Brain microvascular endothelial cell (primary cell): Measurements from ENCODE around the gene LSP1.

Experiments
- DNase-seq: peaks from one replicate; pipeline ENCODE4 v3.0.0-alpha.2; 2020
- H3K27ac ChIP-seq: fragments of 250-450 bp; sonication (Bioruptor Pico); 2 replicates; pipeline ENCODE4 v1.5.1; 2020; ENCODE audit warnings: mild to moderate bottlenecking, moderate library complexity
- H3K27me3 ChIP-seq: fragments of 250-450 bp; sonication (Bioruptor Pico); replicated peaks from 2 replicates; pipeline ENCODE4 v1.5.1; 2020; ENCODE audit warnings: mild to moderate bottlenecking
- H3K36me3 ChIP-seq: fragments of 250-450 bp; sonication (Bioruptor Pico); replicated peaks from 2 replicates; pipeline ENCODE4 v1.5.1; 2020; ENCODE audit warnings: mild to moderate bottlenecking
- H3K4me3 ChIP-seq: 2 replicates; pipeline ENCODE4 v1.5.1; 2011; ENCODE audit warnings: low read depth, mild to moderate bottlenecking, control low read depth, low read length, moderate library complexity
- CTCF ChIP-seq: IDR thresholded peaks from 2 replicates; pipeline ENCODE4 v1.5.1; 2011; ENCODE audit warnings: low read depth, mild to moderate bottlenecking, moderate library complexity, low read length, control low read depth, inconsistent platforms; ENCODE audit errors: missing control alignments
- in situ Hi-C: cut with HindIII; loops from 2 replicates; pipeline ENCODE4 v1.10.0; 2017; ENCODE audit warnings: low sequenced_read_pairs, low pct_ligation_motif_present

Gene LSP1

GRCh38 chr11:1909524-1909923 is 56.6 kb downstream of the LSP1 start:
- in situ Hi-C loops, result no loop called here
- no peak for DNase-seq
- no peak overlapping the region for H3K27ac ChIP-seq

GRCh38 chr11:1912289-1912878 is 59.5 kb downstream of the LSP1 start:
- Histone ChIP-seq H3K4me3 (no peak overlapping the region), H3K27ac (no peak overlapping the region), H3K36me3 (no peaks in the 10 kb centered on the region), H3K27me3 (no peaks in the 10 kb centered on the region)
- DNase-seq, result no peak
- in situ Hi-C loops, result no loop called here
- TF ChIP-seq CTCF, result no peak

More at GRCh38 chr11:1909524-1909923, 56.6 kb downstream of the LSP1 start:
- H3K4me3 ChIP-seq, result no peak overlapping the region
- H3K27me3 ChIP-seq, result no peaks in the 10 kb centered on the region
- TF ChIP-seq CTCF, result no peak
- no peaks in the 10 kb centered on the region for H3K36me3 ChIP-seq

- no peak overlapping the region for H3K4me3 ChIP-seq
- in situ Hi-C loops, result no loop called here
- TF ChIP-seq CTCF, result no peak
- no peaks in the 10 kb centered on the region for H3K36me3 ChIP-seq
- DNase-seq, result no peak
- H3K27ac ChIP-seq, result no peak overlapping the region
- H3K27me3 ChIP-seq, result no peaks in the 10 kb centered on the region
These were observed 60.6 kb downstream of the LSP1 start for GRCh38 chr11:1913271-1914060.

GRCh38 chr11:1915795-1916131 is 62.9 kb downstream of the LSP1 start:
- TF ChIP-seq CTCF, result no peak
- Histone ChIP-seq H3K27ac (no peak overlapping the region), H3K27me3 (no peaks in the 10 kb centered on the region), H3K4me3 (no peak overlapping the region), H3K36me3 (no peaks in the 10 kb centered on the region)
- DNase-seq, result no peak
- in situ Hi-C loops, result no loop called here

GRCh38 chr11:1916132-1916985 is 63.5 kb downstream of the LSP1 start:
- no peak for DNase-seq
- no peaks in the 10 kb centered on the region for H3K36me3 ChIP-seq
- in situ Hi-C loops, result no loop called here
- no peak overlapping the region for H3K4me3 ChIP-seq
- no peaks in the 10 kb centered on the region for H3K27me3 ChIP-seq
- TF ChIP-seq CTCF, result no peak
- H3K27ac ChIP-seq, result no peak overlapping the region
